ENCODE measurements around the gene ERBB2. TPM values are rescaled to one million over a fixed set of nuclear protein-coding genes. Genes with fewer than 3 reads are reported as not detected.

The ERBB2 gene
- total and polyA plus RNA-seq, 2 of the 13 experiments (the other 11 are each of a cell fraction or from before 2014, with no cell fraction given) = 57.7 to 64.1 TPM

DNA sequence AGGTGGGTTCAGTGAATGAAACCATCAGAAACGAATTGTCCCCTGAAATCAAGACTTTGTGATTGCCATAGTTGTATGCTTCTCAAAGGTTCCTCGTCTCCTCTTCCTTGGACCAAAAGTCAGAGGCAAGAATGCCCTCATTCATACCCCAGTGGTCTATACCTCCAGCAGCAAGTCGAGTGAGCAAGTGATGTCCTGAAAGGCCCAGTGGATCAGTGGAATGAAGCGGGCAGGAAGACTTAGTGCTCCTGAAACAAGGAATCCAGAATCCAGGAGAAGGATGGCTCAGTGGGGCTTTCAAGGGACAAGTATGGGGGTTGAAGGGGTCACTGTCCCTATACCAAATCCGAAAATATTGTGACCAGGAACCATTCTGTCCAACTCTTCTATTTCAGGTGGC, 5.3 kb upstream of the ERBB2 start (continued):
- TF ChIP-seq, protein P1, sequence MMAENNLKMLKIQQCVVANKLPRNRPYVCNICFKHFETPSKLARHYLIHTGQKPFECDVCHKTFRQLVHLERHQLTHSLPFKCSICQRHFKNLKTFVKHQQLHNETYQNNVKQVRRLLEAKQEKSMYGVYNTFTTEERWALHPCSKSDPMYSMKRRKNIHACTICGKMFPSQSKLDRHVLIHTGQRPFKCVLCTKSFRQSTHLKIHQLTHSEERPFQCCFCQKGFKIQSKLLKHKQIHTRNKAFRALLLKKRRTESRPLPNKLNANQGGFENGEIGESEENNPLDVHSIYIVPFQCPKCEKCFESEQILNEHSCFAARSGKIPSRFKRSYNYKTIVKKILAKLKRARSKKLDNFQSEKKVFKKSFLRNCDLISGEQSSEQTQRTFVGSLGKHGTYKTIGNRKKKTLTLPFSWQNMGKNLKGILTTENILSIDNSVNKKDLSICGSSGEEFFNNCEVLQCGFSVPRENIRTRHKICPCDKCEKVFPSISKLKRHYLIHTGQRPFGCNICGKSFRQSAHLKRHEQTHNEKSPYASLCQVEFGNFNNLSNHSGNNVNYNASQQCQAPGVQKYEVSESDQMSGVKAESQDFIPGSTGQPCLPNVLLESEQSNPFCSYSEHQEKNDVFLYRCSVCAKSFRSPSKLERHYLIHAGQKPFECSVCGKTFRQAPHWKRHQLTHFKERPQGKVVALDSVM (CRISPR knock-in tag; IDR thresholded peaks at IDR 0.05) = no peak
- TF ChIP-seq WIZ (CRISPR knock-in tag; IDR thresholded peaks at IDR 0.05) (no peak; the same call in 1 of the 2 replicates), NFKBIZ (CRISPR knock-in tag; IDR thresholded peaks at IDR 0.05) (0 out of 2 replicates have a peak, but pooled peaks have one; percentile 5), ZNF572 (CRISPR knock-in tag; IDR thresholded peaks at IDR 0.05) (peak; percentile 62; the same call in 1 of the 2 replicates), TBX3 (IDR thresholded peaks at IDR 0.05; ENCODE audit: borderline replicate concordance) (no peak)
- TF ChIP-seq, protein P2, sequence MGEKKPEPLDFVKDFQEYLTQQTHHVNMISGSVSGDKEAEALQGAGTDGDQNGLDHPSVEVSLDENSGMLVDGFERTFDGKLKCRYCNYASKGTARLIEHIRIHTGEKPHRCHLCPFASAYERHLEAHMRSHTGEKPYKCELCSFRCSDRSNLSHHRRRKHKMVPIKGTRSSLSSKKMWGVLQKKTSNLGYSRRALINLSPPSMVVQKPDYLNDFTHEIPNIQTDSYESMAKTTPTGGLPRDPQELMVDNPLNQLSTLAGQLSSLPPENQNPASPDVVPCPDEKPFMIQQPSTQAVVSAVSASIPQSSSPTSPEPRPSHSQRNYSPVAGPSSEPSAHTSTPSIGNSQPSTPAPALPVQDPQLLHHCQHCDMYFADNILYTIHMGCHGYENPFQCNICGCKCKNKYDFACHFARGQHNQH (CRISPR knock-in tag; IDR thresholded peaks at IDR 0.05) = 0 out of 2 replicates have a peak, but pooled peaks have one; percentile 10
- TF ChIP-seq, protein P3, sequence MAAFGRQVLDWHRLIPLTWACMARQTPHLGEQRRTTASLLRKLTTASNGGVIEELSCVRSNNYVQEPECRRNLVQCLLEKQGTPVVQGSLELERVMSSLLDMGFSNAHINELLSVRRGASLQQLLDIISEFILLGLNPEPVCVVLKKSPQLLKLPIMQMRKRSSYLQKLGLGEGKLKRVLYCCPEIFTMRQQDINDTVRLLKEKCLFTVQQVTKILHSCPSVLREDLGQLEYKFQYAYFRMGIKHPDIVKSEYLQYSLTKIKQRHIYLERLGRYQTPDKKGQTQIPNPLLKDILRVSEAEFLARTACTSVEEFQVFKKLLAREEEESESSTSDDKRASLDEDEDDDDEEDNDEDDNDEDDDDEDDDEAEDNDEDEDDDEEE (CRISPR knock-in tag; IDR thresholded peaks at IDR 0.05) = no peak

DNA sequence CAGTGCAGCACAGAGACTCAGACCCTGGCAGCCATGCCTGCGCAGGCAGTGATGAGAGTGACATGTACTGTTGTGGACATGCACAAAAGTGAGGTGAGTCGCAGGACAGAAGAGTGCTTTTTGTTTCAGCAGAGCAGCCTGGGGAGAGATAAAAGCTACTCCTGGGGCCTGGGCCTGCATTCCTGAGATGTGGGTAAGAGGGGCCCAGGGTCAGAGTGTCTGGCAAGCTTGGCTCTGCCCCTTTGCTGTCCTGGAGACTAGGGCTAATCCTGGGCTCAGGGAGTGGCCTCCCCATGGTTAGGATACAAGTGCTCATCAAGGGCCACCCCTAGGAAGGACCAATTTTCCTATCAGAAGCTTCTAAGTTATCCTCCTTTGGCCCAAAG, 4.8 kb upstream of the ERBB2 start:
- 8% methylated on average over 2 of the region's 2 CpGs for WGBS (ENCODE audit: low lambda C conversion rate)
- Histone ChIP-seq H3K4me3 (replicated peaks in 1 of 3; ENCODE audit: insufficient read depth in 1 of 3, low read depth in 2 of 3, low read length in 3 of 3) (peak overlapping the region; percentile 13 to 77 (median 27)), H2AFZ (ENCODE audit: low read length) (no peak overlapping the region), H3K27me3 (ENCODE audit: control insufficient read depth in 1 of 2, insufficient read depth in 2 of 2, low read length in 2 of 2) (no peaks in the 10 kb centered on the region), H4K20me1 (ENCODE audit: insufficient read depth, low read length) (no peaks in the 10 kb centered on the region), H3K36me3 (replicated peaks in 1 of 2; ENCODE audit: control insufficient read depth in 1 of 2, insufficient read depth in 2 of 2, low read length in 2 of 2) (no peaks in the 10 kb centered on the region), H3K9me3 (ENCODE audit: low read length) (no peaks in the 10 kb centered on the region), H3K4me2 (ENCODE audit: low read depth, low read length) (peak overlapping the region; percentile 100), H3K9ac (ENCODE audit: insufficient read depth, low read depth, low read length) (peak overlapping the region; percentile 96), H3K27ac (ENCODE audit: extremely low read length, insufficient read depth, low read length) (peak overlapping the region; percentile 99), H3K79me2 (ENCODE audit: insufficient read depth, low read length) (peaks cover 11% of the 10 kb centered on the region), H3K4me1 (ENCODE audit: insufficient read depth, low read length) (peaks cover 62% of the 10 kb centered on the region)
- DNase-seq (ENCODE audit: low spot score) = no peak
- ChIA-PET POLR2A (interaction anchor here (0.7 to 4.4 kb wide), 30 partner anchors 8 to 994 kb away, joined by 3 to 96 read pairs (median 7); partner anchors contain the start of genes FBXL20, GRB7, LRRC3C and MED1), CTCF (ENCODE audit: low intra/inter-chr PET ratio, low total read pairs) (no interaction called here)
- no peak for FAIRE-seq
- peak; percentile 58 for ATAC-seq
- BruUV-seq (replicated peaks) = TSS peak; percentile 84
- in situ Hi-C loops (cut with HindIII; ENCODE audit: extremely low pct_ligation_motif_present, low pct_unique_long_range_greater_than_20kb) = no loop called here
- intact Hi-C loops (cut with micrococcal nuclease; ENCODE audit: unreplicated experiment) = loop anchor here (1.0 to 2.0 kb wide), 3 partner anchors 8 to 36 kb away; partner anchors contain the start of gene MIEN1
- peak; percentile 84 for TF ChIP-seq ZC3H4 (CRISPR knock-in tag; IDR thresholded peaks at IDR 0.05; ENCODE audit: borderline replicate concordance)
- TF ChIP-seq ZSCAN30 (CRISPR knock-in tag; IDR thresholded peaks at IDR 0.05) = no peak
- TF ChIP-seq PRPF4 (IDR thresholded peaks at IDR 0.05; ENCODE audit: low read depth, low read length, poor library complexity, severe bottlenecking) = no peak
- TF ChIP-seq ZSCAN9 (CRISPR knock-in tag; IDR thresholded peaks at IDR 0.05; ENCODE audit: borderline replicate concordance) = 0 out of 2 replicates have a peak, but pooled peaks have one; percentile 28
- TF ChIP-seq ZFP36L1 (CRISPR knock-in tag; IDR thresholded peaks at IDR 0.05) = no peak
- peak in 1 of 2 experiments; percentile 39; a peak in 1 of 4 replicates for TF ChIP-seq POLR2A (IDR thresholded peaks at IDR 0.05; ENCODE audit: insufficient read depth in 1 of 2, low read depth in 2 of 2, low read length in 2 of 2)
- TF ChIP-seq HOXA3 (CRISPR knock-in tag; IDR thresholded peaks at IDR 0.05) = peak; percentile 24; the same call in 1 of the 2 replicates
- TF ChIP-seq TEAD3 (CRISPR knock-in tag; optimal IDR thresholded peaks at IDR 0.05; ENCODE audit: borderline replicate concordance) = peak; percentile 21
- peak; percentile 96 for TF ChIP-seq ZNF12 (CRISPR knock-in tag; IDR thresholded peaks at IDR 0.05)
- TF ChIP-seq TP53 (CRISPR knock-in tag; conservative IDR thresholded peaks at IDR 0.05) = 0 out of 2 replicates have a peak, but pooled peaks have one; percentile 4
- TF ChIP-seq, protein P4, sequence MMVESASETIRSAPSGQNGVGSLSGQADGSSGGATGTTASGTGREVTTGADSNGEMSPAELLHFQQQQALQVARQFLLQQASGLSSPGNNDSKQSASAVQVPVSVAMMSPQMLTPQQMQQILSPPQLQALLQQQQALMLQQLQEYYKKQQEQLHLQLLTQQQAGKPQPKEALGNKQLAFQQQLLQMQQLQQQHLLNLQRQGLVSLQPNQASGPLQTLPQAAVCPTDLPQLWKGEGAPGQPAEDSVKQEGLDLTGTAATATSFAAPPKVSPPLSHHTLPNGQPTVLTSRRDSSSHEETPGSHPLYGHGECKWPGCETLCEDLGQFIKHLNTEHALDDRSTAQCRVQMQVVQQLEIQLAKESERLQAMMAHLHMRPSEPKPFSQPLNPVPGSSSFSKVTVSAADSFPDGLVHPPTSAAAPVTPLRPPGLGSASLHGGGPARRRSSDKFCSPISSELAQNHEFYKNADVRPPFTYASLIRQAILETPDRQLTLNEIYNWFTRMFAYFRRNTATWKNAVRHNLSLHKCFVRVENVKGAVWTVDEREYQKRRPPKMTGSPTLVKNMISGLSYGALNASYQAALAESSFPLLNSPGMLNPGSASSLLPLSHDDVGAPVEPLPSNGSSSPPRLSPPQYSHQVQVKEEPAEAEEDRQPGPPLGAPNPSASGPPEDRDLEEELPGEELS (CRISPR knock-in tag; IDR thresholded peaks at IDR 0.05) = no peak
- peak; percentile 30; the same call in 1 of the 2 replicates for TF ChIP-seq SMARCC2 (IDR thresholded peaks at IDR 0.05)
